NCI-H187 treated with DMSO at 0.1 percent for 48 hours (cell line): Measurements from ENCODE around the gene TSGA10.
"Not testable (repeated sequence)": the region's sequence is repeated elsewhere in the genome, so short reads cannot be mapped to it uniquely, and the experiment has no call there.

Source experiments
- DNase-seq: peaks from one replicate; lab custom pipeline; 2025; lab: John Stamatoyannopoulos, UW

TSGA10 gene

GRCh38 chr2:99154643-99155536, at the start of gene TSGA10, which contains the start of gene LIPT1:
Gene TSGA10, minus strand, starts transcription at chr2:99154942. Its CDS starts 45,503 bp downstream, at chr2:99109439.
Gene LIPT1, plus strand, starts transcription at chr2:99154967. Its CDS starts 6,991 bp downstream, at chr2:99161958.
- peak; percentile 31 for DNase-seq

GRCh38 chr2:99201959-99202678, 47.4 kb upstream of the TSGA10 start:
- no peak for DNase-seq

- no peak for DNase-seq
These were observed 45.5 kb upstream of the TSGA10 start for GRCh38 chr2:99200076-99200800.

GRCh38 chr2:99198103-99198841, 43.5 kb upstream of the TSGA10 start:
- DNase-seq = no peak

- DNase-seq = not testable (repeated sequence)
These were observed 37.6 kb upstream of the TSGA10 start for GRCh38 chr2:99192364-99192763.

GRCh38 chr2:99190548-99190947, 35.8 kb upstream of the TSGA10 start:
- no peak for DNase-seq

- no peak for DNase-seq
These were observed 33.6 kb upstream of the TSGA10 start for GRCh38 chr2:99188357-99188756.

- DNase-seq = no peak
These were observed 32.3 kb upstream of the TSGA10 start for GRCh38 chr2:99187011-99187410.

- DNase-seq = no peak
These were observed 30.1 kb upstream of the TSGA10 start for GRCh38 chr2:99184811-99185210.

GRCh38 chr2:99183025-99183424, 28.3 kb upstream of the TSGA10 start:
- DNase-seq = no peak

GRCh38 chr2:99181624-99182000, 26.9 kb upstream of the TSGA10 start:
- DNase-seq = no peak

- DNase-seq = peak; percentile 71
These were observed 26.2 kb upstream of the TSGA10 start, which contains the start of the genes MITD1 and MRPL30 for GRCh38 chr2:99180755-99181623. Gene MITD1, minus strand, starts transcription at chr2:99181058. Its CDS starts 77 bp downstream, at chr2:99180981. Gene MRPL30, plus strand, starts transcription at chr2:99181184. Its CDS starts 5,020 bp downstream, at chr2:99186204.

GRCh38 chr2:99171377-99172140, 16.8 kb upstream of the TSGA10 start:
- DNase-seq = no peak

- DNase-seq = no peak
These were observed 14.8 kb upstream of the TSGA10 start for GRCh38 chr2:99169534-99169933.

GRCh38 chr2:99166218-99166617, 11.5 kb upstream of the TSGA10 start:
- no peak for DNase-seq

GRCh38 chr2:99159594-99159993, 4.9 kb upstream of the TSGA10 start:
- no peak for DNase-seq

GRCh38 chr2:99158599-99158998, 3.9 kb upstream of the TSGA10 start:
- no peak for DNase-seq

GRCh38 chr2:99156891-99157290, 2.1 kb upstream of the TSGA10 start:
- DNase-seq = no peak

GRCh38 chr2:99153921-99154604, 679 bp downstream of the TSGA10 start:
- no peak for DNase-seq
